GM18870 (cell line): ENCODE data around the gene ZNF276.

Source experiments
- ATAC-seq: cut with Tn5 transposase; IDR thresholded peaks from one replicate; pipeline ENCODE4 v1.9.1; 2021; ENCODE audit warnings: moderate library complexity; ENCODE audit not compliant: unreplicated experiment

Gene ZNF276

DNA sequence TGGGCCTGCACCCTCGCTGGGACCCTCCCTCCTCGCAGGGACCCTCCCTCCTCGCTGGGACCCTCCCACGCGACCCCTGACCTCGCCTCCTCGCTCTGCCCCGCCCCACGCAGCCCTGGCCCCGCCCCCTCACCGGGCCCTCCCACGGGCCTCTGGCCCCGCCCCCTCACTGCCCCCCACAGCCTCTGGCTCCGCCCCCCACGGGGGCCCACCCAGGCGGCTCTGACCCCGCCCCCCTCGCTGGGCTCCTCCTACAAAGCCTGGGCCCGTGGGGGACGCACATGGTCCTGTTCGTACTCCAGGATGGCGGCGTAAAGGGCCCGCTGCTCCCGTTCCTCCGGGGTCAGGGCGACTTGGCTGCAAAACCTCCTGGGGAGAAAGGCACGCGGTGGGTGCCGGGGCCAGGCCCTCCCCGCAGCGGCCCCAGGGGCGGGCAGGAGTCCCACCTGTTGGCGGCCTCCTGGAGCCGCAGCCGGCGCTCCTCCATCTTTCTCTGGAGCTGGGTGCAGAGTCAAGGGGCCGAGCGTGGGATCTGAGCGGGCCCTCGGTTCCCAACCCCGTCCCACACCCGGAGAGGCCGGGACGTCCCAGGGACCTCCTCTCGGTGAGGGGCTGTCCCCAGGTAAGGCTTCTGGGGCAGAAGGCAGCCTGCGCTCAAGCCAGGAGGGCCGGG is 9.6 kb upstream of the ZNF276 start:
- ATAC-seq: no peak

DNA sequence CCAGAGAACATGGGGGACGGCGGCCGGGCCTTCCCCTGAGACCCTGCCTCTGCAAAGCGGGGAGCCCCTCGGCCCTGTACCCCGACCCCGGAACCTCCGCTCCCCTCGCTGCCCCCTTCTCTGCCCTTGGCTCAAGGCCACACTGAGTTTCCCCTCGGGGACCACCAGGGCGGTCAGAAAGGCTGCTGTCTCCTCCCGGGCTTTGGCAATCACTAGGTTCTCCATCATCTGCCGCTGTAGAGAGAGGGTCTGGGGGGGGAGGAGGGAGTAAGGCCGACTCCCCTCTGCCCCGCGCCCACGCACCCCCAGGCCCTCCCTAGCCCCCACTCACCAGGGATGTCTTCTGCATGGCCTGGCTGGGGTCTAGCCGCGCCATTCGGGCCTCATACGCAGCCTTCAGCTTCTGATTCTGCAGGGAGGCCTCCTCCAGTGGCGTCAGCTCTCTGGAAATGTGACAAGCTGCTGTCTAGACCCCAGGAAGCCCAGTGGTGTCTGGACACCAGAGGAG is 9.0 kb upstream of the ZNF276 start:
- ATAC-seq: no peak

DNA sequence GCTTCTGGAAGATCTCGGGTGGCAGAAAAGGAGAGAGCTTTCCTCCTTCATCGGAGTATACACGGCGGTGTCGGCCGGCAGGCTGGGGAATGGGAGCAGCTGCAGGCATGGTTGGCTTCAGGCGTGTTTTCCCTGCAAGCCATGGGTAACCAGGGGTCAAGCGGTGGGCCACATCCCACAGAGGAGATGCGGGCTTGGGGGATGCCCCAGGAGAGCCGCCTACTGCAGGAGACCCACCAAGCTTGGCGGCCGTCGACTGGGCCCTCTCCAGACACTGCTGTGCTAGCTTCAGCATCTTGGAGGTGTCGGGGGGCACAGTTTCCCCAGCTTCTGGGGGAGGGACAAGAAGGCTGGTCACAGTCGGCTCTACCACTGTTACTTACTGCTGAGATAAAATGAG is 4.8 kb upstream of the ZNF276 start:
- no peak for ATAC-seq

DNA sequence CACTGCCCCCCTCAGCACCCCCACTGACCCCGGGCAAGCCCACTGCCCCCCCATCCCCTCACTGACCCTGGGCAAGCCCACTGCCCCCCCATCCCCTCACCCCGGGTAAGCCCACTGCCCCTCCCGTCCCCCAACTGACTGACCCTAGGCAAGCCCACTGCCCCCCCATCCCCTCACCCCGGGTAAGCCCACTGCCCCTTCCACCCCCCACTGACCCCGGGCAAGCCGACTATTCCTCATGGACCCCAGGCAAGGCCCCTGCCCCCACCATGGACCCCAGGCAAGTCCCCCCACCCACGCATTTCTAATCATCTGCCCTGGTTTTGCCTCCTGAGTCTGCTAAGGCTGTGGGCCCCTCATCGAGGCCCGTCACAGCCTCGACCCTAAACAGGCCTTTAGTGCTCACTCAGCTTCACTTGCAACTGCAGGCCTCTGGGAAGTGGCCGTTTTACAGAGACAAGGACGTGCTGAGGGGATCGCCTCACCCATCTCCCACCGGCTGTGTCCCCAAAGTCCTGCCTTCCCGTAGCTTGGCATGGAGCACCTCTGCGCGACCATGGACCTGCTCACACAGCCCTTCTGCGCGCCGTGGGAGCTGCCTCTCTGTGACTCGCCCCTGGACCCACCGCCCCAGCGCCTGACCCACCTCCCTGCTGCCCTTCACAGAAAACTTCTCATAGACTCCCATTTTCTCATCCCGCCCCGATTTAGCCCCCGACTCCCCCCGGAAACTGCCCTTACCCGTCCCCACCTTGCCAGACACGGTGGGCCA is 4.2 kb upstream of the ZNF276 start:
- ATAC-seq: no peak

DNA sequence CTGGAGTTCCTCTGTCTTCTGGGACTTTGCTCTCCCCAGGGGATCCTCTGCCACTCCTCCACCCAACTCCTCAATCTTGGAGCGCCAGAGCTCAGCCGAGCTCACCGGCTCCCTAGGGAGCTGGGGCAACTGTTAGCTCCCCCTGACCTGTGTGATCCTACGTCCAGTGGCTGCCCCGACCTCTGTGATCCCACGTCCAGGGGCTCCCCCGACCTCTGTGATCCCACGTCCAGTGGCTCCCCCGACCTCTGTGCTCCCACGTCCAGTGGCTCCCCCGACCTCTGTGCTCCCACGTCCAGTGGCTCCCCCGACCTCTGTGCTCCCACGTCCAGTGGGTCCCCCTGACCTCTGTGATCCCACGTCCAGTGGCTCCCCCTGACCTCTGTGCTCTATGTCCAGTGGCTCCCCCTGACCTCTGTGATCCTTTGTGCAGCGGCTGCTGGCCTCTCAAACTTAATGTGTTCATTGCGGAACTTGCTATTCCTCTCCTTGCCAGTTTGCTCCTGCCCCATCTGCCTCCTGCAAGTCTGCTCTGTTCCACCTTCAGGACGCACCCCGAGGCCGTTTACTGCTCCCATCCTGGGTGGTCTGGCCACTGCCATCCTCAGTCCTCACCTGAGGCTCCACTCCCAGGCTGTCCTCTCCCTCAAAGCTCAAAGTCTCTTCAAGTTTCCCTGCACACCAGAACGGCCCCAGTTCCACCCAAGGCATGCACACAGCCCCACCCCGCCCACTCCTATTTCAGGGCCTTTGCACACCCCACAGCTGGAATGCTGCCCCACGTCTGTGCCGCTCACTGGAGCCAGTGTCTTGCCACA is 3.4 kb upstream of the ZNF276 start:
- no peak for ATAC-seq

DNA sequence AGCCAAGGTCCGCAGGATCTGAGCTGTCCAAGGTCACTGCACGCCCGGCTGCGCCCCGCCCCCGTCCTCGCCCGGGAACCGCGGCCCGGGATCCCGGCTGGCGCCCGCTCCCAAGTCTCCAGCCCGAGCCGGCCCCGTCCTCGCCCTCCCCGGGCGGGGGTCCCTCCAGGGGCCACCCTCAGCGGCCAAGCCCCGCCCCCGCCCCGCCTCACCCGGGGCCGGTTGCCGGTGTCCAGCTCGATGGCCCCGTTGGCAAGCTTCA is 855 bp upstream of the ZNF276 start:
- ATAC-seq: no peak

DNA sequence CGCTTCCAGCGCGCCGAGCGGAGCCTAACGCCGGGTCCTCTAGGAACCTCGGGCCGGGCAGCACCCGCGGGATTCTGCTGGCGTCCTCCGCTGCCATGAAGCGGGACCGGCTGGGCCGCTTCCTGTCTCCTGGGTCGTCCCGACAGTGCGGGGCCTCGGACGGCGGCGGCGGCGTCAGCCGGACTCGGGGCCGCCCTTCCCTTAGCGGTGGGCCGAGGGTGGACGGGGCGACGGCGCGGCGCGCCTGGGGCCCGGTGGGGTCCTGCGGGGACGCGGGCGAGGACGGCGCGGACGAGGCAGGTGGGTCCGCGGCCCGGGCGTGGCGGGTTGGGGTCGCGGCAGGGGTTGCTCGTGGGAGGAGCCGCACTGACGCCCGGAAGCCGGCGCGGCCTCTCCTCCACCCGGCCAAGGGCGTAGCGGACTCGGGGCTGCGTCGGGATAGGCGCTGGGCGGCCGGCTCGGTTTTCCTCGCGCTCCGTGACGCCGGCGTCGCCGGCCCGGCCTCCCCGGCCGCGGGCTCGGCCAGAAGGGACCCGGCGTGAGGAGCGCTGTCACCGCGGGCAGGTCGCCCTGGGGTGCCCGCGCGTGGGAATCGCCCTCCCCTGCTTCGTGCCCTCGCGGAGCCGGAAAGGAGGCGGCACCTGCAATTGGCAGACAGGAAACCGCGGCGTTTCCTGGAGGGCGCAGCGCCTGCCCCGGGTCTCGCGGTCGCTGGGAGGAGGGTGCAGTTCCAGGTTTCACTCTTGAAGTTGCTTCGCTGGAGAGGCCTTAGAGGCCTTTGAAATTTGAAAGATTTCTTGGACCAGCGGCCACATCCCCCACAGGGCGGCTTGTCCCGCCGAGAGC is 432 bp downstream of the ZNF276 start:
- ATAC-seq: no peak

DNA sequence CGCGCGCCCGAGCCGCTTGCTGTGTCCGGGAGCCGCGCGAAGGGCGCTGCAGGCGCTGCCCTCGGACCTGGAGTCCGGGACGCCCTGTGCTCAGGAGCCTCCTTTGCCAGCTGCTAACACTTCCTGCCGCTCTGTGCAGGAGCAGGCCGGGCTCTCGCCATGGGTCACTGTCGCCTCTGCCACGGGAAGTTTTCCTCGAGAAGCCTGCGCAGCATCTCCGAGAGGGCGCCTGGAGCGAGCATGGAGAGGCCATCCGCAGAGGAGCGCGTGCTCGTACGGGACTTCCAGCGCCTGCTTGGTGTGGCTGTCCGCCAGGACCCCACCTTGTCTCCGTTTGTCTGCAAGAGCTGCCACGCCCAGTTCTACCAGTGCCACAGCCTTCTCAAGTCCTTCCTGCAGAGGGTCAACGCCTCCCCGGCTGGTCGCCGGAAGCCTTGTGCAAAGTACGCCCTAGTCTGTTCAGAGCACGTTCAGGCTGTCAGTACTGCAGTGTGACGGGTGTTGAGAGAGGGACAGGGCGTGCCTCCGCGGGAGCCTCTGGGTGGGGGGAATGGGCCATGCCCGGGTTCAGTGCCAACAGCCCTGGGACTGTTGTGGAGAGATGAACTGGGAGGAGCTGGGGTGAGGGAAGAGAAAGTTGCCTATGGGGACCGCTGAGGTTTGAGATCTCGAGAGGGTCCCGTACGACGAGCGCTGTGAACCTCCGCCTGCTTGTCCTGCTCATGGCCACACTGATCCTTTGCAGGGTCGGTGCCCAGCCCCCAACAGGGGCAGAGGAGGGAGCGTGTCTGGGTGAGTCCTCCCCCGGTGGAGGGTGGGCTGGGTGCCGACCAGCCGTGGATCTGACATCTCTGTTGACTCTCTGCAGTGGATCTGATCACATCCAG is 1.3 kb downstream of the ZNF276 start:
- no peak for ATAC-seq

DNA sequence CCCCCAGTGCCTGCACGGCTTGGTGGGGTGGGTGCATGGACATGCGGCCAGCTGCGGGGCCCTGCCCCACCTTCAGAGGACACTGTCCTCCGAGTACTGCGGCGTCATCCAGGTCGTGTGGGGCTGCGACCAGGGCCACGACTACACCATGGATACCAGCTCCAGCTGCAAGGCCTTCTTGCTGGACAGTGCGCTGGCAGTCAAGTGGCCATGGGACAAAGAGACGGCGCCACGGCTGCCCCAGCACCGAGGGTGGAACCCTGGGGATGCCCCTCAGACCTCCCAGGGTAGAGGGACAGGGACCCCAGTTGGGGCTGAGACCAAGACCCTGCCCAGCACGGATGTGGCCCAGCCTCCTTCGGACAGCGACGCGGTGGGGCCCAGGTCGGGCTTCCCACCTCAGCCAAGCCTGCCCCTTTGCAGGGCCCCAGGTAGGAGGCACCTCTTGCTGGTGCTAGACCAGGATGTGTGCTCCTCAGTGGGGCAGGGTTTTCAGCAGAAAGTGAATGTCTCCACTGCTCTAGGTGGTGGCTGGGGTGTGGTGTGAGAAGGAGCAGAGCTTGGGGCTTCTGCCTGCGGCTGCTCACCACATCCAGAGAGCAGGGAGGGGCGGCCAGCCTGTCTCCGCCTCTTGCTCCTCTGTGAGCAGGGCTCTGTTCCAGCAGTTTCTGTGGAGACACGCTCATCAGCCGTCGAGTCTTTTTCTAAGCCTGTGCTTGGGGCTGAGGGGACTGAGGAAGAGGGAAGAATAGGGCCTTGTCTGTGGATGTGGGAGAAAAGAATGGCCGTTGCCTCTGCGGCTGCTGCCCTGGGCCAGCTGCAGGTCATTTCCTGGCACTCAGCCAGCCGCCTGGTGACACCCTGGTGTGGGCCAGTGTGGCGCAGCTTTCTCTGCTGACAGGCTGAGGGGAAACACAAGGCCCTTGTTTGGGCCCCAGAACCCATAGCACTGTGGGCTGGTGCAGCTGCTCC is 2.2 kb downstream of the ZNF276 start:
- ATAC-seq: no peak

DNA sequence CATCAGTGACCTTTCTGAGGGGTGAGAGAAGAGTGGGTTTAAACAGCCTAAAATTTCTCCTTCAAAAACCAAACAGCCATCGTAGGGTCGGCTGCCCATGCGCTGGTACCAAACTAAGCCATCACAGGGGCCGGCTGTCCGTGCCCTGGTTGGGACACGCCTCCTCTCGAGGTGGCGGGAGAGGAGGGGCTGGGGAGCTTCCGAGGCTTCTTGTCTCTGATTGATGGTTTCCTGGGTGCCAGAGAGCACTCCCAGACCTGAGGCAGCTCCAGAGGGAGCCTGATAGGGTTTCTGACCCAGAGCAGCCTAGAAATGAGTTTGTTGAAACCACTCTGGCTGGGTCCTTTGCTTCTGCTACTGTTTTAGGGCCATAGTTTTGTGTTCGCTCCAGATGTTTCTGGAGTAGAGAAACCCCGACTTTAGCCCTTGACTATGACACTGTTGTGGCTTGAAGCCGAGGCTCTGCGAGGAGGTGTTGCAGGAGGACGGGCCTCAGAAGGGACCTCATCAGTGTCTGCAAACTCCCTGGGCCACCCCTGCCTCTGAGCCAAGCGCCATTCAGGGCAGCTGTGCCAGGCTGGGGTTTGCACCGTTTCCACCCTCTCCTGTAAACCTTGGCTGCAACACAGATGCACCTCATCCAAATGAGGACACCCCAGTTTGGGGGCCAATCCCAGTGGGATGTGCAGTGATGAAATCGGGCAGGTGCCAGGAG is 6.2 kb downstream of the ZNF276 start:
- ATAC-seq: no peak

DNA sequence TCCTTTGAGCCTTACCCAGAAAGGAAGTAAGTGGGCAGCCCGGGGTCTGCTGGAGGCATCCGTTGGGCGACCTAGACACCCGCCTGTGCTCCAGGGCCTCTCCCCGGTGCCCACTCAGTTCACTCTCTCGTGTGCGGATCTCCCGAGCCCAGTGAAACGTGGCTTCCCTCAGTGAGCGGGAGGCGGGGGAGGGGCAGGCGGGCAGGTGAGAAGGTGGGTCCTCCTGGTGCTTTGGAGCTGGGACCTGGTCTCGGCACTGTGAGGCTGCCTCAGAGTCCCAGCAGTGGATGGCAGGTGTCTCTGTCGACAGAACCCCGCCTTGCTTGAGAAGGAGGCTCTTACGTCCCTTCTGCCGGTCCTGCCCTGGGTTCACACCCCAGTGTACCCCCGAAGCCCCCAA is 8.0 kb downstream of the ZNF276 start:
- no peak for ATAC-seq

DNA sequence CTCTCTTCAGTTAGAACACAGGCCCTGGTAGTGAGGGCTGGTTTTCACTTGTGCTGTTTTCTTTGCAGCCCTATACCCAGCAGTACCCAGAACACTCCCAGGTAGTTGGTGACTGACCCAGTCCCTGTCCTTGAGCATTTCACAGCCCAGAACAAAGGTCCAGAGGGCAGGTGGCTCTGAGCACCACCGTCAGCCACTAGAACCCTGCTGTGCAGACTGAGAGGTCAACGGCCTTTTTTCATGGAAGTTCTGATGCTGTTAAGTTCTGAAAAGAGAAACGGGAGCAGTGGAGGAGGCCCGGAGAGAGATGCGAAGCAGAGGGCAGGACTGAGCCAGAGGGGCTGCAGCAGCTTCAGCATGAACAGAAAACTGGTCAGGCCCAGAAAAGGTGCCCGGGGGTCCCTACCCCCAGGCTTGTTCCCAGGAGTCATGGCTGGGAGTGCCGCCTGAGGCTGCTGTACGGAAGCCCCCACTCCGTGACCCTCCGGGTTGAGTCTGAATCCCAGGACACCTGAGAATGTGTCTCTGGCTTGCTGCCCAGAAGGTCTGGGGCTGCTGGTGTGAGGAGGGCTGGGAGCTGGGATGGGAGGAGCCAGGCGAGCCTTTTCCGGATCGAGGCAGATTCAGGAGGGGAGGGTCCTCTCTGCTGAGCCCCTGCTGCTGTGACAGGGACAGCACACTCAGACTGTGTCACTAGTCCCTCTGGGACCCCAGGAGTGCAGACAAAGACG is 8.7 kb downstream of the ZNF276 start:
- no peak for ATAC-seq

DNA sequence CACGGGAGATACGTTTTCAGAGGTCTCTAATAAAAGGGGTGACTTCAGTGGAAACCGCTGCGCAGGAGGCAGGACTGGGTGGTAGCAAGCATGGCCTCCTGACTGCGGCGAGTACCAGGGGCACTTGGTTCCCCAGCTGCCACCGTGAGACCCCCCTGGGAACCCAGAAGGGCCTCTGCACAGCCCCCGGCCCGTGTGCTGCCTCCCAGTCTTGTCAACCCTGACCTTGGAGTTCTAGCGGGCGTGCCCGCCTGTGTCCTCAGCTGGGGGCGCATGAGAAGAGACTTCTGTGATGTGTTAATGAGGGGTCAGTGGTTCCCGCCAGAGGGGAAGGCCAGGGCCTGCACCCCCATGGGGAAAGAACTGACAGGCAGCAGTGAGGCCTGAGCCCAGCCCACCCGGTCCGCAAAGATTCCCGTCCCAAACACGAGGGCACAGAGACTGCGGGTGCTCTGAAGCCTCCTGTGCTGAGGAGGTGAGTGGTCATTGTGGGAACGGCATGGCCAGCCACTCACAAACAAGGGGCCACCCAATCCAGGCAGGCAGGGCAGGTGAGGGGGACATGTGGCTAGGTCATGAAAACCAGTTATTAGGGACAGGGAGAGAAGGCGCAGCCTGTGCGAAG is 9.4 kb downstream of the ZNF276 start:
- ATAC-seq: no peak

DNA sequence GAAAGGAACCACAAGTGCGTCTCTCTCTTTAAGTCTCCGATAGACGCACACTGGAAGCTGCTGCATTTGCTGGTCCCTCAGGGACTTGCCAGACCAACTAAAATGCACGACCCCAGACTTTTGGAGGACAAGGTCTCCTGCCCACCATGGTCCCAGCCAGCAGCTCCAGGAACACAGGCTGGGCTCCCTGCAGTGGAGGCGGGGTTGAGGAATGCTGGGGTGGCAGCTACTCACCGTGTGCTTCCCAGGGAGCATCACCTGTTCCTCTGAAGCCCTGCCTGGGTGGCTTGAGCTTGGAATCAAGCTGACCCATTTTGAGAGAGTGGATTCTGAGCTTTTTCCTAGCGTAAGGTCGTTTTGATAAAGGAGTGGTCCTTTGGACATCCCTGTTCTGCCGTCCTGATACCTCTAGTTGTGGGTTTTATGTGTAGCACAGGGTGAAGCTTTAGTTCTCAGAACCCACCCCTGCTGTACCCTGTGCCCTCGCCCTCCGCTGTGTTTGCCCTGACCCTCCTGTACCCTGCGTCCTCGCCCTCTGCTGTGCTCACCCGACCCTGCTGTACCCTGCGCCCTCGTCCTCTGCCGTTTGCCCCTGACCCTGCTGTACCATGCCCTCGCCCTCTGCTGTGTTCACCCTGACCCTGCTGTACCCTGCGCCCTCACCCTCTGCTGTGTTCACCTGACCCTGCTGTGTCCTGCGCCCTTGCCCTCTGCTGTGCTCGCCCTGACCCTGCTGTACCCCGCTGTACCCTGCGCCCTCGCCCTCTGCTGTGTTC is 11.0 kb downstream of the ZNF276 start:
- ATAC-seq: no peak

DNA sequence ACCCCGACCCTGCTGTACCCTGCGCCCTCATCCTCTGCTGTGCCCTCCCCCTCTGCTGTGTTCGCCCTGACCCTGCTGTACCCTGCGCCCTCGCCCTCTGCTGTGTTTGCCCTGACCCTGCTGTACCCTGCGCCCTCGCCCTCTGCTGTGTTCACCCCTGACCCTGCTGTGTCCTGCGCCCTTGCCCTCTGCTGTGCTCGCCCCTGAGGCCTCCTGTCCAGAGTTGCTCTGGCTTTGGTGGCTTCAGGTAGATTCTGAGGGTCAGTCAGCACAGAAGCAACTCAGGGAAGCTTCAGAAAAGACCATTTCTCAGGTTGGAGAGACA is 11.5 kb downstream of the ZNF276 start:
- no peak for ATAC-seq

DNA sequence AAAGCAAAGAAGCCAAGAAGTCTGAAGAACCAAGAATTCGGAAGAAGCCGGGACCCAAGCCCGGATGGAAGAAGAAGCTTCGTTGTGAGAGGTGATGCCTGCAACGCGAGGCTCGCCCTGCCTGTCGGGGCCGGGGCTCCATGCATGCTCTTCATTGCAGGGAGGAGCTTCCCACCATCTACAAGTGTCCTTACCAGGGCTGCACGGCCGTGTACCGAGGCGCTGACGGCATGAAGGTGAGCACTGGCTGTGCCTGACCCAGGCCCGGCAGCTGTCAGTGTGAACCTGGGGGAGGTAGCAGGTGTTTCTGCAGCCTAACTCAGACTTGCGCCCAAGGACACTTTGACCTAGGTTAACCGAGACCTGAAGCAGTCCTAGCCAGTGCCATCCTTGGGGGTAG is 12.0 kb downstream of the ZNF276 start:
- ATAC-seq: no peak

DNA sequence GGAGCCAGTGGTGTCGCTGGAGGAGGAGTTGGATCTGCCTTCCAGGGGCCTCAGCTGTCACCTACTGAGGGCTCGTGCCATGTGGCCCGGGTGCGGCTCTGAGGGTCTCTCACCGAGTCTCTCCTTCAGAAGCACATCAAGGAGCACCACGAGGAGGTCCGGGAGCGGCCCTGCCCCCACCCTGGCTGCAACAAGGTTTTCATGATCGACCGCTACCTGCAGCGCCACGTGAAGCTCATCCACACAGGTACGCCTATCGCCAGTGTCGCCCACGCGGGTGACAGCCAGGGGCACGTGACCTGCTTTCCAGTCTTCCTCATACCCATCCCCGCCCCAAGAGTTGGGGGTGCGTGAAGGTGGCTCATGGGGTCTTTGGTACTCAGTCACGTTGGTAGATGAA is 12.5 kb downstream of the ZNF276 start:
- no peak for ATAC-seq
